Chondrocyte (in vitro differentiated cells): ENCODE measurements around the gene COL18A1. TPM values are rescaled to one million over a fixed set of nuclear protein-coding genes. Genes with fewer than 3 reads are reported as not detected.

Experiments used
- DNase-seq: peaks from one replicate; pipeline ENCODE4 v3.0.0; 2021; ENCODE audit warnings: mixed read lengths, low spot score
- H3K27ac Mint-ChIP-seq: one replicate; pipeline ENCODE4 v1.8.0; 2021; ENCODE audit warnings: mild to moderate bottlenecking, moderate library complexity, mixed read lengths; ENCODE audit not compliant: unreplicated experiment
- H3K27me3 Mint-ChIP-seq: 2 replicates; pipeline ENCODE4 v1.8.0; 2021; ENCODE audit warnings: low read depth, mixed read lengths
- H3K36me3 Mint-ChIP-seq: 2 replicates; pipeline ENCODE4 v1.8.0; 2021; ENCODE audit warnings: low read depth, mixed read lengths
- H3K4me1 Mint-ChIP-seq: 2 replicates; pipeline ENCODE4 v1.8.0; 2021; ENCODE audit warnings: low read depth, mild to moderate bottlenecking, mixed read lengths
- H3K4me3 Mint-ChIP-seq: one replicate; pipeline ENCODE4 v1.8.0; 2021; ENCODE audit warnings: mild to moderate bottlenecking, moderate library complexity, mixed read lengths; ENCODE audit not compliant: unreplicated experiment
- H3K9me3 Mint-ChIP-seq: 2 replicates; pipeline ENCODE4 v1.8.0; 2021; ENCODE audit warnings: low read depth, mixed read lengths
- CTCF ChIP-seq: fragments of 200-600 bp; sonication (generic); IDR thresholded peaks from 2 replicates; pipeline ENCODE4 v1.5.0; 2021; ENCODE audit warnings: antibody characterized with exemption, mild to moderate bottlenecking, moderate library complexity
- total RNA-seq: library from RNA; stranded (reverse); gene quantifications from 3 replicates; pipeline ENCODE4 v1.2.1, GENCODE V29; 2021

COL18A1 gene
- total RNA-seq, 1 donor from 2014 or later, result 616 TPM

DNA sequence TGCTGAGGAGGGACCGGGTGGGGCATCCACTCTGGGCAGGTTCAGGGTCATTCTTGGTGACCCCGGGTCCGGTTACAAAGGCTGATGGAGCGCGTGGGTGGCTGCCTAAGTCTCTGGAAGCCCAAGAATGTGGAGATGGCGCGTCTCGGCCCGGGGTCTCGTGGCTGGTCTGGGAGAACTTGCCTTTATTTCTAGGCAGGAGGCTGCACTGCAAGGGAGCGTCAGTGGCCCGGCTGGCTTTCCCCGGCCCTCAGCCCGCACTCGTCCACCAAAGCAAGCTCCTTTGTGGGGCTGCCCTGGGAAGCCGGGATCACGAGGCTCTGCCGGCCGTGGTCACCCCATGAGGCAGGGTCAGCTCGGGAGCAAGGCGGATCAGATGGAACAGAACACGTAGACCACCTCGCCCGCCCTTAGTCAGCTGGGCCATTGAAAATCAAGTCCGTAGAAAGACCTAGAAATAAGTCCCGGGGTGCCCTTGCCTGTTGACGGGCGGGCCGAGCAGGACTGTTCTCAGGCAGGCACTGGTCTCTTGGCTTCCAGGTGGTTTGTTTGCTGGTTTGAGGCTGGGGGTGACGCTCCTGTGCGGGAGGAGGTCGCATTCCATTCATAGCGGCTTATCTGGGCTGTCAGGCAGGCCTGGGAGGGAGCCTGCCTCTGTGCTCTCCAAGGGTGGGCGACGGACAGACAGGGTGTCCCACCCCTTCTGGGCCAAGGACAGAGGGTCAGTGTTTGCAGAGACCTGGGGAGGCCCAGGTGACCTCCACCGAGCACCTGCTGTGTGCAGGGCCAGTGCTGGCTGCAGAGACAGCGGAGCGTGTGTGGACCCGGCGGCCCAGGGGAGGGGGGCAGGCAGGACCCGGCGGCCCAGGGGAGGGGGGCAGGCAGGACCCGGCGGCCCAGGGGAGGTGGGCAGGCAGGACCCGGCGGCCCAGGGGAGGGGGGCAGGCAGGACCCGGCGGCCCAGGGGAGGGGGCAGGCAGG lies 25.8 kb downstream of the COL18A1 start:
- H3K27ac Mint-ChIP-seq, result peak overlapping the region; percentile 96
- TF ChIP-seq CTCF, result no peak
- no peaks in the 10 kb centered on the region for H3K9me3 Mint-ChIP-seq
- H3K4me1 Mint-ChIP-seq, result peaks cover 78% of the 10 kb centered on the region
- H3K27me3 Mint-ChIP-seq, result no peaks in the 10 kb centered on the region
- no peak for DNase-seq
- peak overlapping the region; percentile 57 for H3K4me3 Mint-ChIP-seq
- H3K36me3 Mint-ChIP-seq, result peaks cover 2% of the 10 kb centered on the region

DNA sequence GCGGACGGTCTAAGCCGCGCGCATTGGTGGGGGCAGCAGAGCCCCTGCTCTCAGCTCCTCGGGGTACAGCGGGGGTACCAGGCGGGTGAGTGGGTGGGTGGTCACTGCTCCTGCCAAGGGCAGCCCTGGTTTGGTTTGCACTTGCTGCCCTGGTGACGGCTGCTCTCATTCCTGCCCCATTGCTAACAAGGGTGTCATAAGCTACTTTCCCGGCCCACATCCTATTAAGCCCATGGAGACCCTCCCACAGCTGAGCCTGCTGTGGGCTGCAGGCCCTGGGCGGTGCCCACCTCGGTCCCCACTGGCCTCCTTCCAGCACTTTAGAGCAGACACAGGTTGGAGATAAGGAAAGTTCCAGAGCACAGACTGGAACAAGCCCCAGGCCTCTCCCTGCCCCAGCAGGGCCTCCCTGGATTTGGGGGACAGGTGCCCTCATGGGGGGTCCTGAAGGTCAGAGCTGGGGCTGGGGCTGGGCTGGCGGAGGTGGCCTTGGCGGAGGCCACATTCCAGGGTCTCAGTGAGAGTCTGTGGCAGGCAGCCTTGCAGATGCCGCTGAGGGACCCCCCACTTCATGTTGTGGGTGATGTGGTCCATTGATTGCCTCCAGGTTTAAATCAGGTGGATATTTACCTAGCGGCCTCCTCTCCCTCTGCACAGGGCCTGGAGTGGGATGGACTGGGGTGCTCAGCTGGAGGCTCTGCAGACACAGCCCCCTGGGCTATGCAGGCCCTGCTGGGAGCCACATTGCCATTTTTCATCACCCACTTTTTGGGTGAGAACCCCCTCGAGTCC lies 27.0 kb downstream of the COL18A1 start:
- no peaks in the 10 kb centered on the region for H3K9me3 Mint-ChIP-seq
- H3K4me3 Mint-ChIP-seq, result no peak overlapping the region
- H3K36me3 Mint-ChIP-seq, result peaks cover 2% of the 10 kb centered on the region
- H3K27ac Mint-ChIP-seq, result peak overlapping the region; percentile 88
- TF ChIP-seq CTCF, result no peak
- no peaks in the 10 kb centered on the region for H3K27me3 Mint-ChIP-seq
- H3K4me1 Mint-ChIP-seq, result peaks cover 83% of the 10 kb centered on the region
- no peak for DNase-seq

GRCh38 chr21:45432575-45433255 lies 27.8 kb downstream of the COL18A1 start:
- no peaks in the 10 kb centered on the region for H3K27me3 Mint-ChIP-seq
- TF ChIP-seq CTCF, result no peak
- H3K4me3 Mint-ChIP-seq, result peak overlapping the region; percentile 4
- peak overlapping the region; percentile 88 for H3K27ac Mint-ChIP-seq
- peaks cover 2% of the 10 kb centered on the region for H3K36me3 Mint-ChIP-seq
- no peak for DNase-seq
- H3K9me3 Mint-ChIP-seq, result no peaks in the 10 kb centered on the region
- peaks cover 75% of the 10 kb centered on the region for H3K4me1 Mint-ChIP-seq

- DNase-seq, result no peak
- Mint-ChIP-seq H3K9me3 (no peaks in the 10 kb centered on the region), H3K4me1 (peaks cover 69% of the 10 kb centered on the region), H3K36me3 (peaks cover 2% of the 10 kb centered on the region), H3K27me3 (no peaks in the 10 kb centered on the region), H3K4me3 (no peak overlapping the region), H3K27ac (peak overlapping the region; percentile 88)
- no peak for TF ChIP-seq CTCF
These were observed 28.3 kb downstream of the COL18A1 start for GRCh38 chr21:45433301-45433700.
